Frontal cortex (tissue), 4 donors: ENCODE data around the gene PPM1F. TPM values are rescaled to one million over a fixed set of nuclear protein-coding genes. Genes with fewer than 3 reads are reported as not detected.

ENCODE experiments used
- DNase-seq, 2 donors: peaks; one replicate each; pipeline ENCODE4 v3.0.0; 2012; ENCODE audit warnings: low spot score in 2 of 2
- FAIRE-seq: peaks from 2 replicates; lab custom pipeline; 2012; peaks lifted over from hg19 to GRCh38; lab: Jason Lieb, UNC
- total RNA-seq: library from RNA; depleted of rRNA; stranded (reverse); fragments of >200 nt; gene quantifications from one replicate; pipeline ENCODE4 v1.2.3, GENCODE V29; 2014
- donor health status: control.
- donor health status: control.
- donor health status: control.

The PPM1F gene
- total RNA-seq, 1 donor from 2014 or later, result 19.2 TPM

GRCh38 chr22:21977814-21978213 lies 25.2 kb upstream of the PPM1F start:
- FAIRE-seq, result no peak
- no peak for DNase-seq

- no peak for FAIRE-seq
Observed at GRCh38 chr22:21975854-21976345, 23.3 kb upstream of the PPM1F start.

DNA sequence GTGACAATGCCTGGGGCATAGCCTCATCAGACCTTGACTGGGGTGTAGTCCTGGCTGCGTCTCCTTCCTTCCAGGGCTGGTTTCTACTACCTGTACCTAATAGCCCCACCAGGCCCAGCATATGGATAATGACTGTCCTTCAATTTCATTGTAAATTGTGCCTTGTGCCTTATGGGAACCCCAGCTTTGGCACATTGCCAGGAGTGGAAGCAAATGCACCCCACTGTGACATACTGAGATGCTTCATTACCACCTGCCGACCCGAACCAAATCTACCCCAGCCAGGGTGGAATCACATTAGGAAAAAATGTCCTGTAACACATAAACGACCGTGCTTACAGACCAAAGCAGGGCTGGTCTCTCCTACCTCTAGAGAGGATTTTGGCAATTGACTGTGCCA lies 22.6 kb upstream of the PPM1F start:
- FAIRE-seq (no peak), DNase-seq (no peak)

More at GRCh38 chr22:21975854-21976345, 23.3 kb upstream of the PPM1F start:
- DNase-seq, result no peak

GRCh38 chr22:21974058-21974649 lies 21.5 kb upstream of the PPM1F start:
- DNase-seq (no peak), FAIRE-seq (no peak)

- FAIRE-seq, result no peak
- DNase-seq, result no peak
Observed at GRCh38 chr22:21972806-21973205, 20.2 kb upstream of the PPM1F start.

DNA sequence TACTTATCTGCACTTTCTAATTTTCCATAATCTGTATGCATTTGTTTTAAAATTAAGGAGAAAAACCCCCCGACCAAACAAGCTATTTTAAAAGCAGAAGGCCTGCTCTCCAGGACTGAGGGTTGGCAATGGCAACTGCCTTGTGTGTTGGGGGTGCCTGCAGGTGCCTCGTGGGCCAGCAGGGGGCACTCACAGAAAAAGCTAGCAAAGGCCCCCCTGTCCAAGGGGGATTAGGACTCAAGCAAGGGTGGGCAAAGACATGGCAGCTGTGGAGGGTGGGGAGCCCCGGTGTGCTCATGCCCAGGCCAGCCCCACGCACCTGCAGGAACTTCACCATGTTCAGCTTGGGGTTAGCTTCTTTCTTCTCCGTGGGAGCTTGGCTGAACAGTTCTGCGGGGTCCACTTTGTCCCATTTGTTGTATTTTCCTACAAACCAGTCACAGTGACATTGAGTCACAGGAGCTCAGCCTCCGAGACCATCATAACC lies 19.7 kb upstream of the PPM1F start:
- FAIRE-seq (no peak), DNase-seq (peak in 1 of 2 donors; percentile 69)

- DNase-seq (no peak), FAIRE-seq (no peak)
Observed at GRCh38 chr22:21971858-21972275, 19.2 kb upstream of the PPM1F start.

DNA sequence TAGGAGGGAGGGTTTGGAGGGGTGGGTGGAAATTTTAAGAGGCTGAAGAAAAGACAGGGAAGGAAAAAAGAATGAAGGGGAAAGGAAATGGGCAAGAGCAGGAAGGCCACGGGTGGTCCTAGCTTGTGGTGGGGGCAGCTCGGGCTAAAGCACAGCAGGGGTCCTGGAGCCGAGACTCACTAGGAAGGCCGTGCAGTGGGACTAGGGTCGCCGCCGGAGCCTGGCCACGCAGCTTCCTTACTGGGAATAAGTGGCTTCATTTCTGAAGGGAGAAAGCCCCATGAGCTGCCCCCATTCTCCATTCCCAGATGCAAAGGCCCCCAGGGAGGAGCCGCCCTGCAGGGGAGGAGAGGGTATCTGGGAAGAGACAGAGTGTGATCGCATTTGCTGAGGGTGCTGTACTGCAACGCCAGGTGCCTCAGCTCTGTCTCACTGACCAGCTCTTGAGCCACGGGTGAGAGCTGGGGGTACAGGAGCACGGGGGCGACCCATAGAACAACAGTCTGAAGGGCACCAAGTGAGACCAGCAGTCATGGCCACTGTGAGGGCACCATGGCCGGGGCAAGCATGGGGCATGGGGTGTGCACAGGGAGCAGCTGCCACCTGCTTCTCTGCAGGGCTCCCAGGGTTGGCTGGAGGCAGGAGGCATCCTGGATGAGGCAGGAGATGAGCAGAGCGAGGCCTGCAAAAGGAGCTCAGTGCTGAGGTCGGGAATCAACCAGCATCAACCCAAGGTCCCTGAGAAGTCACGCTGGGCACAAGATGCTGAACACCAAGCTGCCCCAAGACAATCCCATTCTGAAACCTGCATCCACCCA lies 18.4 kb upstream of the PPM1F start:
- FAIRE-seq (no peak), DNase-seq (no peak)

GRCh38 chr22:21970037-21970799 lies 17.6 kb upstream of the PPM1F start:
- DNase-seq (no peak), FAIRE-seq (no peak)

DNA sequence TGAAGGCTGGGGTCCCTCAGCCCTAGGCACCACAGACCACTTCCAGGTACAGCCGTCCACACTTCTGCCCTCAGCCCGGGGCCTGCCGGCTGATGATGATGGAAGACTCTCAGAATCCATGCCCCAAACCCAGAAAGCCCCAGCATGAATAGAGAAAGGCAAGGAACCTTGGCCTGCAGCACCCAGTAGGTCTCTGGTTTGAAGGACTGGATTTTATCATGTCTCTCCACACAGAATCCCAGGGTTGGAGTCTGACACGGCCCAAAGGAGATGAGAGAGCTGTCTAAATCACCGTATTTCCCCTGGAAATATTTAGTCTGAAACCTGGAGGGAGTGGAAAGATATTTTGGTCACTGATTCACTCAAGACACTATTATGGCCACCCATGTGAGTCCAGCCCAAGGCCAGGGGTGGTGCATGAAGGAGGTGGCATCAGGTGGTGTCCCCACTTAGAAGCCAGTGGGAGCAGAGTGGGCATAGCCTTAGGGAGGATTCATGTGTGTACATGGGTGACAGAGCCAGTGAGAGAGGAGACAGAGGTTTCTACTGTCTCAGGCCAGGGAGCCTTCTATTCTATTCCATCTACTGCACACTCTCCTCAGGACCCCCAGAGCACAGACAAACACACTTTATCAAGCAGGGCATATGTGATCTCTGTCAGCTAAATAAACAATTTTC lies 15.9 kb upstream of the PPM1F start:
- no peak for FAIRE-seq
- DNase-seq, result no peak

DNA sequence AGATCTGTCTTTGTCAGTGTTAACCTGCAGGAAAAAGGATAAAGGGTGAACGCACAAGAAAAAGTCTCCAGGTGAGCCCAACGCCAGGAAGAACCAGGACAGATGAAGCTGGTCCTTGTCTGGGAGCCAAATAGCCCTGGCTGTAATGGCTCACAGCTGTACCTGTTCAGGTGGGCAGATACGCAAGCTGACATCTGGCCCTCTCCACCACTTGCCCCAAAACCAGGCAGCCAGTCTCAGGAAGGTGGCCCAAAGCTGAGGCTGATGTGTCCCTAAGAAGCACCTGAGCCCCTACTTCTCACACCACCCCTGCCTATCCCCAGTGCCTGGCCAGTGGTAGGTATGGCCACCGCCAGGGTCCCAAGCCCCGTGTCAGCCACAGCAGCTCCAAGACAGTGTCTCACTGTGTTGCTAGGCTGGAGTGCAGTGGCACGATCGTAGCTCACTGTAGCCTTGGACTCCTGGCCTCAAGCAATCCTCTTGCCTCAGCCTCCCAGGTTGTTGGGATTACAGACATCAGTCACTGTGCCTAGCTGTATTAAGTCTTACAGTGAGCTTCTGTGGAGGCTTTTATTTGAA lies 15.1 kb upstream of the PPM1F start:
- DNase-seq (no peak), FAIRE-seq (no peak)

- FAIRE-seq, result no peak
Observed at GRCh38 chr22:21966643-21967516, 14.2 kb upstream of the PPM1F start.

GRCh38 chr22:21965762-21966288 lies 13.2 kb upstream of the PPM1F start:
- DNase-seq (no peak), FAIRE-seq (no peak)

More at GRCh38 chr22:21966643-21967516, 14.2 kb upstream of the PPM1F start:
- no peak for DNase-seq

GRCh38 chr22:21964918-21965484 lies 12.4 kb upstream of the PPM1F start:
- no peak for DNase-seq
- no peak for FAIRE-seq

DNA sequence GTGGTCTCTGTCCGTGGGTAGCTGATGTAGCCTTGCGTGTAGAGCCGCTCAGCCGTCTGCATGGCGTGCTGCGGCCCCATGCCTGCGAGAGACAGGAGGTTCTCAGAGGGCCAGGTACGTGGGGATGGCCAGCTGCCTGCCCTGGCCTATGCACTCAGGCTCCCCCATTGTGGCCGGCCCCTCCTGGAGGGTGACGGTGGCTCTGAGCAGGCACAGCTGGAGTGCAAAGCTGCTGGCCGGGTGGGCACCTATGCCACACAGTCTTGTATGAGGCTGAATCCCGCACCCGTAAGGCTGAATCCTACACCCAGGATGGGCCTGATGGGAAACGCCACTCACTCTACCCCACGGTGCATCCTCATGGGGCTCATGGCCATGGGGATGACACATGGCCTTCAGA lies 11.6 kb upstream of the PPM1F start:
- DNase-seq, result no peak
- FAIRE-seq, result no peak

GRCh38 chr22:21963790-21964211 lies 11.2 kb upstream of the PPM1F start:
- FAIRE-seq (no peak), DNase-seq (no peak)

GRCh38 chr22:21963286-21963685 lies 10.6 kb upstream of the PPM1F start:
- no peak for FAIRE-seq
- no peak for DNase-seq

- no peak for DNase-seq
- FAIRE-seq, result no peak
Observed at GRCh38 chr22:21962655-21962949, 10.0 kb upstream of the PPM1F start.
